Neural crest cell (in vitro differentiated cells): ENCODE measurements around the gene TTLL11. TPM values are rescaled to one million over a fixed set of nuclear protein-coding genes. Genes with fewer than 3 reads are reported as not detected.

Experiments
- DNase-seq: peaks from one replicate; pipeline ENCODE4 v3.0.0; 2021; ENCODE audit warnings: low read depth, mixed read lengths, low spot score
- H3K27ac Mint-ChIP-seq: one replicate; pipeline ENCODE4 v1.8.0; 2021; ENCODE audit warnings: mild to moderate bottlenecking, mixed read lengths; ENCODE audit not compliant: unreplicated experiment
- H3K27me3 Mint-ChIP-seq: 2 replicates; pipeline ENCODE4 v1.8.0; 2021; ENCODE audit warnings: low read depth, mild to moderate bottlenecking, mixed read lengths
- H3K36me3 Mint-ChIP-seq: 2 replicates; pipeline ENCODE4 v1.8.0; 2021; ENCODE audit warnings: low read depth, mild to moderate bottlenecking, mixed read lengths
- H3K4me1 Mint-ChIP-seq: 2 replicates; pipeline ENCODE4 v1.8.0; 2021; ENCODE audit warnings: mixed read lengths
- H3K4me3 Mint-ChIP-seq: one replicate; pipeline ENCODE4 v1.8.0; 2021; ENCODE audit warnings: mild to moderate bottlenecking, mixed read lengths
- H3K9me3 Mint-ChIP-seq: 2 replicates; pipeline ENCODE4 v1.8.0; 2021; ENCODE audit warnings: mixed read lengths
- CTCF ChIP-seq: fragments of 200-600 bp; sonication (generic); conservative IDR thresholded peaks from 2 replicates; pipeline ENCODE4 v1.5.0; 2021; ENCODE audit warnings: antibody characterized with exemption, mild to moderate bottlenecking
- total RNA-seq: library from RNA; stranded (reverse); gene quantifications from 2 replicates; pipeline ENCODE4 v1.2.1, GENCODE V29; 2021

Gene TTLL11
- total RNA-seq, 1 donor from 2014 or later: 9.1 TPM

GRCh38 chr9:121849554-121849953 is 243.6 kb downstream of the TTLL11 start:
- H3K27me3 Mint-ChIP-seq: no peaks in the 10 kb centered on the region
- no peak overlapping the region for H3K27ac Mint-ChIP-seq
- H3K4me3 Mint-ChIP-seq: no peak overlapping the region
- no peak for DNase-seq
- no peak for TF ChIP-seq CTCF
- no peaks in the 10 kb centered on the region for H3K4me1 Mint-ChIP-seq
- peaks cover 15% of the 10 kb centered on the region for H3K9me3 Mint-ChIP-seq
- peaks cover 9% of the 10 kb centered on the region for H3K36me3 Mint-ChIP-seq

- no peaks in the 10 kb centered on the region for H3K4me1 Mint-ChIP-seq
- H3K36me3 Mint-ChIP-seq: peaks cover 15% of the 10 kb centered on the region
- H3K9me3 Mint-ChIP-seq: peaks cover 18% of the 10 kb centered on the region
- H3K27me3 Mint-ChIP-seq: no peaks in the 10 kb centered on the region
- no peak for TF ChIP-seq CTCF
- no peak for DNase-seq
- no peak overlapping the region for H3K27ac Mint-ChIP-seq
- H3K4me3 Mint-ChIP-seq: no peak overlapping the region
Measured at GRCh38 chr9:121844562-121844961, 248.5 kb downstream of the TTLL11 start.

DNA sequence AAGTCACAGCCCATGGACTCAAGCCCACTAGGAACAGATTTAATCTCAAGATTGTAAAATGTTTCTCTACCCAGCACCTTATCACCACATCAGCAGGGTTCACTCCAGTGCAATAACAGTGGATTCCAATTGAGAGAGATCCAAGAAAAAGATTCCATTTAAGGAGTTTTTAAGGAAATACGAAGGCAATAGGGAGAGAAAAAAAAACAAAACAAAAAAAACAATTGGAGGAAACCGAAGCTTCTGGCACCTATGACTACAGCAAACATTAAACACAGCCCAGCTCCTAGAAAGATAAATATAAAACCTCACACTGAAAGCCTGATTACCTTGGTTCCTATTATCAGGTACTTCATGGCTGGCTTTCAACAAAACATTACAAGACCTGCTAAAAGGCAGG is 249.0 kb downstream of the TTLL11 start:
- DNase-seq: no peak

DNA sequence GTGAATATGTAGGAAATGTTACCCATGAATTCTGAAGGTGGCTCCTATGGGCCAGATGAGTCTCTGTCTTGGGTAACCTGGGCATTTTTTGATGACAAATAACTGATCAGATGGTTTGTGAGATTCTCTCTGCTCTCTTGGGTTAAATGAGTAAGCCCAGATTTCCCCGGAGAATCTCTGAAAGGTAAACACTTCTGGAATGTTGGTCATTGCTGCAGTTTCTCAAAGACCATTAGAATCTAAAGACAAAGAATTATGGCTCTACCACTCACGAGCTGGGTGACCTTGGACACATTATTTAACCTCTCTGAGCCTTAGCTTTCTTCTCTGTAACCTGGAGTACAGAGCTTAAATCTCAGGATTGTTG is 250.5 kb downstream of the TTLL11 start:
- no peaks in the 10 kb centered on the region for H3K4me1 Mint-ChIP-seq
- DNase-seq: no peak
- H3K27me3 Mint-ChIP-seq: no peaks in the 10 kb centered on the region
- H3K36me3 Mint-ChIP-seq: peaks cover 12% of the 10 kb centered on the region
- no peak overlapping the region for H3K27ac Mint-ChIP-seq
- no peak for TF ChIP-seq CTCF
- peaks cover 11% of the 10 kb centered on the region for H3K9me3 Mint-ChIP-seq
- no peak overlapping the region for H3K4me3 Mint-ChIP-seq

More for the DNA sequence above, 249.0 kb downstream of the TTLL11 start:
- Mint-ChIP-seq H3K4me3 (no peak overlapping the region), H3K27me3 (no peaks in the 10 kb centered on the region), H3K27ac (no peak overlapping the region), H3K36me3 (peaks cover 14% of the 10 kb centered on the region), H3K9me3 (peaks cover 15% of the 10 kb centered on the region), H3K4me1 (no peaks in the 10 kb centered on the region)
- no peak for TF ChIP-seq CTCF

DNA sequence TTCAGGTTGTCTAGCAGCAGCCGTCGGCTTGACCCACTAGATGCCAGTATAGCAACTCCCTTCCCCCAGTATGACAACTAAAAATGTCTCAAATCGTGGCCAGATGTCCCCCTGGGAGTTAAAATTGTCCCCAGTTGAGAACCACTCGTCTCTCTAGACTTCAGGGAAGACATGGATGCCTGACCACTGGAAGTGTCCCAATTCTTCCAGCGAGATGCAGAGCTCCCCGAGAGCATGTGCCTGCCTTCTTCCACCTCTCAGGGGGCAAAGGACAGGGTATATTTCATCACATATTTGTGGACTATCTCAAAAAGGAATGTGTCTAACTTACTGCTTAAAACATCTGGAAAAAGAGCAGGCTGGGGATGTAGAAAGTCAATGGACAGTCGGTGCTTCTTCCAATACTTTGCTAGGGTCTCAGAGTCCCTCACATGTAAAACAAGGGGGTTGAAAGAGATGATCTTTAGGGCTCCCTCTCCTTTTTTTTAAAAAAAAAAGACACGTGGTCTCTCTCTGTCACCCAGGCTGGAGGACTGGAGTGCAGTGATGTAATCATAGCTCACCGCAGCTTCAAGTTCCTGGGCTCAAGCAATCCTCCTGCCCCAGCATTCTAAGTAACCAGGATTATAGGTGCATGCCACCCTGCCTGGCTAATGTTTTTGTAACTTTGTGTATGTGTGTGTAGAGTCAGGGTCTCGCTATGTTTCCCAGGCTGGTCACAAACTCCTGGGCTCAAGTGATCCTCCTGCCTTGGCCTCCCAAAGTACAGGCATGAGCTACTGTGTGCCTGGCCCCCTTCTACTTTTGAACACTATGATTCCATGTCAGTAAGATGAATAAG is 251.1 kb downstream of the TTLL11 start:
- Mint-ChIP-seq H3K4me3 (no peak overlapping the region), H3K27ac (no peak overlapping the region), H3K4me1 (no peaks in the 10 kb centered on the region), H3K36me3 (peaks cover 12% of the 10 kb centered on the region), H3K9me3 (peaks cover 11% of the 10 kb centered on the region), H3K27me3 (no peaks in the 10 kb centered on the region)
- DNase-seq: no peak
- TF ChIP-seq CTCF: no peak
